Testis (tissue), 3 donors: ENCODE measurements around the gene ZNF716. TPM values are rescaled to one million over a fixed set of nuclear protein-coding genes. Genes with fewer than 3 reads are reported as not detected.

Experiments used
- DNase-seq: peaks from one replicate; pipeline ENCODE4 v3.0.0-alpha.2; 2019
- H3K27ac ChIP-seq, 2 donors: fragments of 200-600 bp; sonication (generic); one replicate each; pipeline ENCODE4 v1.5.1; 2019
- H3K27me3 ChIP-seq: fragments of 200-600 bp; sonication (generic); one replicate; pipeline ENCODE4 v1.5.1; 2019
- H3K36me3 ChIP-seq: fragments of 200-600 bp; sonication (generic); one replicate; pipeline ENCODE4 v1.5.1; 2017; ENCODE audit warnings: low read depth; ENCODE audit errors: missing control alignments
- H3K4me1 ChIP-seq: fragments of 200-600 bp; sonication (generic); one replicate; pipeline ENCODE4 v1.5.1; 2019
- H3K4me3 ChIP-seq, 2 donors: fragments of 200-600 bp; sonication (generic); one replicate each; pipeline ENCODE4 v1.5.1; 2017 to 2019
- H3K9me3 ChIP-seq: fragments of 200-600 bp; sonication (generic); one replicate; pipeline ENCODE4 v1.5.1; 2017
- CTCF ChIP-seq, 3 experiments: fragments of 450-650 bp in 2 of 3; fragments of 200-600 bp in 1 of 3; sonication (generic) in 1 of 3; IDR thresholded peaks; one replicate each; pipeline ENCODE4 v1.5.1; 2016 to 2019; ENCODE audit warnings: antibody characterized with exemption in 3 of 3, mild to moderate bottlenecking in 2 of 3, moderate library complexity in 1 of 3
- POLR2A ChIP-seq: fragments of 450-650 bp; IDR thresholded peaks from one replicate; pipeline ENCODE4 v1.6.1; 2017; ENCODE audit warnings: antibody characterized with exemption, mild to moderate bottlenecking, moderate library complexity
- WGBS, 2 donors: methylation state at CpG; one replicate each; pipeline ENCODE4 v1.1.5; 2018; 5-methylcytosine and 5-hydroxymethylcytosine counted together
- intact Hi-C: fragments of 100-400 bp; cut with DNase I; formaldehyde crosslinking; loops from one replicate; pipeline ENCODE4 v1.15.1; 2023; ENCODE audit warnings: low total_unique reads
- polyA plus RNA-seq: library from polyadenylated mRNA; stranded (reverse); fragments of 350-450 nt; fragmentation: Illumina TruSeq; extraction: RNeasy Lipid Tissue Mini Kit (QIAGEN cat#74804); gene quantifications from one replicate; pipeline ENCODE4 v1.2.3, GENCODE V29; 2014; ENCODE audit warnings: low read depth, low replicate concordance; ENCODE audit not compliant: insufficient read depth
- total RNA-seq, 2 donors: library from RNA; depleted of rRNA; stranded (reverse); fragments of >200 nt; gene quantifications; one replicate each; pipeline ENCODE4 v1.2.3, GENCODE V29; 2016

ZNF716 gene
- total and polyA plus RNA-seq, 3 donors from 2014 or later, result 0.24 to 1.0 (median 0.68) TPM

GRCh38 chr7:57413529-57414398 lies 36.2 kb upstream of the ZNF716 start:
- no peak overlapping the region for H3K4me3 ChIP-seq
- TF ChIP-seq CTCF (IDR thresholded peaks at IDR 0.05), result no peak
- no peak for TF ChIP-seq POLR2A
- no peak overlapping the region for H3K27ac ChIP-seq
- H3K36me3 ChIP-seq, result no peaks in the 10 kb centered on the region
- 69 to 81% methylated on average over 6 to 7 of the region's 7 CpGs for WGBS, 2 donors
- H3K4me1 ChIP-seq, result no peaks in the 10 kb centered on the region
- no peaks in the 10 kb centered on the region for H3K9me3 ChIP-seq
- H3K27me3 ChIP-seq, result no peaks in the 10 kb centered on the region
- no peak for DNase-seq
- intact Hi-C loops, result no loop called here

- TF ChIP-seq POLR2A, result no peak
- no peak for TF ChIP-seq CTCF (IDR thresholded peaks at IDR 0.05)
- 79 to 81% methylated on average over 5 to 6 of the region's 6 CpGs for WGBS, 2 donors
Observed at GRCh38 chr7:57414415-57414814, 35.6 kb upstream of the ZNF716 start.

GRCh38 chr7:57414852-57415251 lies 35.1 kb upstream of the ZNF716 start:
- intact Hi-C loops, result no loop called here
- Histone ChIP-seq H3K36me3 (no peaks in the 10 kb centered on the region), H3K4me3 (no peak overlapping the region), H3K4me1 (no peaks in the 10 kb centered on the region), H3K27me3 (no peaks in the 10 kb centered on the region), H3K27ac (no peak overlapping the region), H3K9me3 (no peaks in the 10 kb centered on the region)
- TF ChIP-seq CTCF (IDR thresholded peaks at IDR 0.05) (no peak), POLR2A (no peak)
- no peak for DNase-seq
- WGBS, 2 donors, result 67% methylated on average over 1 of the region's 1 CpG; no CpG with 5 or more reads in 1 of the 2 donors

More at GRCh38 chr7:57414415-57414814, 35.6 kb upstream of the ZNF716 start:
- no peaks in the 10 kb centered on the region for H3K4me1 ChIP-seq
- H3K4me3 ChIP-seq, result no peak overlapping the region
- no peak overlapping the region for H3K27ac ChIP-seq
- H3K36me3 ChIP-seq, result no peaks in the 10 kb centered on the region
- H3K9me3 ChIP-seq, result no peaks in the 10 kb centered on the region
- intact Hi-C loops, result no loop called here
- DNase-seq, result no peak
- H3K27me3 ChIP-seq, result no peaks in the 10 kb centered on the region

GRCh38 chr7:57415326-57415725 lies 34.7 kb upstream of the ZNF716 start:
- Histone ChIP-seq H3K4me1 (no peaks in the 10 kb centered on the region), H3K27ac (no peak overlapping the region), H3K4me3 (no peak overlapping the region), H3K27me3 (no peaks in the 10 kb centered on the region), H3K36me3 (no peaks in the 10 kb centered on the region), H3K9me3 (no peaks in the 10 kb centered on the region)
- DNase-seq, result no peak
- intact Hi-C loops, result no loop called here
- 71 to 82% methylated on average over 5 of the region's 5 CpGs for WGBS, 2 donors
- TF ChIP-seq POLR2A (no peak), CTCF (IDR thresholded peaks at IDR 0.05) (no peak)

GRCh38 chr7:57415730-57416129 lies 34.2 kb upstream of the ZNF716 start:
- DNase-seq, result no peak

More at GRCh38 chr7:57415730-57416129, 34.2 kb upstream of the ZNF716 start:
- no peak overlapping the region for H3K27ac ChIP-seq
- intact Hi-C loops, result no loop called here
- no peak overlapping the region for H3K4me3 ChIP-seq
- no peaks in the 10 kb centered on the region for H3K36me3 ChIP-seq
- no peaks in the 10 kb centered on the region for H3K4me1 ChIP-seq
- no peaks in the 10 kb centered on the region for H3K9me3 ChIP-seq
- H3K27me3 ChIP-seq, result no peaks in the 10 kb centered on the region
- TF ChIP-seq POLR2A, result no peak
- TF ChIP-seq CTCF (IDR thresholded peaks at IDR 0.05), result no peak
- 71 to 91% methylated on average over 4 to 9 of the region's 9 CpGs for WGBS, 2 donors
